ENCODE results near the gene EPHA3.

Gene EPHA3

GRCh38 chr3:89362496-89362895, 255.1 kb downstream of the EPHA3 start:
- no peak for DNase-seq (ENCODE audit: low spot score)

- DNase-seq (ENCODE audit: low spot score), result no peak
Measured at GRCh38 chr3:89363171-89363570, 255.8 kb downstream of the EPHA3 start.

- no peak for DNase-seq (ENCODE audit: low spot score)
Measured at GRCh38 chr3:89364314-89364713, 256.9 kb downstream of the EPHA3 start.

- DNase-seq (ENCODE audit: low spot score), result no peak
Measured at GRCh38 chr3:89367166-89367565, 259.7 kb downstream of the EPHA3 start.

- DNase-seq (ENCODE audit: low spot score), result no peak
Measured at GRCh38 chr3:89368846-89369245, 261.4 kb downstream of the EPHA3 start.

GRCh38 chr3:89372456-89372855, 265.0 kb downstream of the EPHA3 start:
- DNase-seq (ENCODE audit: low spot score), result no peak

- DNase-seq (ENCODE audit: low spot score), result no peak
Measured at GRCh38 chr3:89373434-89373833, 266.0 kb downstream of the EPHA3 start.

GRCh38 chr3:89375451-89375850, 268.0 kb downstream of the EPHA3 start:
- no peak for DNase-seq (ENCODE audit: low spot score)

- DNase-seq (ENCODE audit: low spot score), result no peak
Measured at GRCh38 chr3:89380016-89380415, 272.6 kb downstream of the EPHA3 start.

GRCh38 chr3:89392991-89393390, 285.6 kb downstream of the EPHA3 start:
- no peak for DNase-seq (ENCODE audit: low spot score)

- DNase-seq (ENCODE audit: low spot score), result no peak
Measured at GRCh38 chr3:89395456-89395855, 288.0 kb downstream of the EPHA3 start.

- DNase-seq (ENCODE audit: low spot score), result no peak
Measured at GRCh38 chr3:89395996-89396395, 288.6 kb downstream of the EPHA3 start.

GRCh38 chr3:89402051-89402450, 294.6 kb downstream of the EPHA3 start:
- DNase-seq (ENCODE audit: low spot score), result no peak

GRCh38 chr3:89405176-89405575, 297.8 kb downstream of the EPHA3 start:
- no peak for DNase-seq (ENCODE audit: low spot score)

GRCh38 chr3:89405593-89405992, 298.2 kb downstream of the EPHA3 start:
- no peak for DNase-seq (ENCODE audit: low spot score)

GRCh38 chr3:89411201-89411600, 303.8 kb downstream of the EPHA3 start:
- no peak for DNase-seq (ENCODE audit: low spot score)

GRCh38 chr3:89414270-89414669, 306.8 kb downstream of the EPHA3 start:
- no peak for DNase-seq (ENCODE audit: low spot score)

GRCh38 chr3:89419647-89420241, 312.3 kb downstream of the EPHA3 start:
- DNase-seq (ENCODE audit: low spot score), result no peak

- DNase-seq (ENCODE audit: low spot score), result no peak
Measured at GRCh38 chr3:89426060-89426459, 318.6 kb downstream of the EPHA3 start.

GRCh38 chr3:89434621-89435380, 327.4 kb downstream of the EPHA3 start:
- DNase-seq (ENCODE audit: low spot score), result no peak

GRCh38 chr3:89436846-89437245, 329.4 kb downstream of the EPHA3 start:
- DNase-seq (ENCODE audit: low spot score), result no peak

GRCh38 chr3:89440386-89440785, 333.0 kb downstream of the EPHA3 start:
- DNase-seq (ENCODE audit: low spot score), result no peak

GRCh38 chr3:89441141-89441540, 333.7 kb downstream of the EPHA3 start:
- no peak for DNase-seq (ENCODE audit: low spot score)

GRCh38 chr3:89446593-89446992, 339.2 kb downstream of the EPHA3 start:
- no peak for DNase-seq (ENCODE audit: low spot score)

Data from HuH-7.5 (cell line).